BLaER1 (cell line): ENCODE data around the gene NID1.

Source experiments
- H3K27ac ChIP-seq: shearing (Covaris generic); formaldehyde crosslinking; 2 replicates; pipeline ENCODE4 v1.8.1; 2022
- H3K27me3 ChIP-seq: shearing (Covaris generic); formaldehyde crosslinking; 2 replicates; pipeline ENCODE4 v1.8.1; 2022
- H3K36me3 ChIP-seq: shearing (Covaris generic); formaldehyde crosslinking; 2 replicates; pipeline ENCODE4 v1.8.1; 2022
- H3K4me1 ChIP-seq: shearing (Covaris generic); formaldehyde crosslinking; 2 replicates; pipeline ENCODE4 v1.8.1; 2022
- H3K4me2 ChIP-seq: shearing (Covaris generic); formaldehyde crosslinking; 2 replicates; pipeline ENCODE4 v1.8.1; 2022
- H3K4me3 ChIP-seq: shearing (Covaris generic); formaldehyde crosslinking; 2 replicates; pipeline ENCODE4 v1.8.1; 2022
- H3K9ac ChIP-seq: shearing (Covaris generic); formaldehyde crosslinking; 2 replicates; pipeline ENCODE4 v1.8.1; 2022
- H3K9me3 ChIP-seq: shearing (Covaris generic); formaldehyde crosslinking; 2 replicates; pipeline ENCODE4 v1.8.1; 2022
- H4K20me1 ChIP-seq: shearing (Covaris generic); formaldehyde crosslinking; 2 replicates; pipeline ENCODE4 v1.8.1; 2022
- Cebpa-rat ChIP-seq: shearing (Covaris generic); IDR thresholded peaks from 2 replicates; pipeline ENCODE4 v1.8.1; 2022

NID1 gene

GRCh38 chr1:236064674-236065508 is at the start of gene NID1:
TSS of gene NID1 (minus strand) at chr1:236065090. CDS start at chr1:236065079, 11 bp downstream.
- no peaks in the 10 kb centered on the region for H4K20me1 ChIP-seq
- H3K4me3 ChIP-seq: no peak within 1 kb of the TSS
- no peak within 1 kb of the TSS for H3K27ac ChIP-seq
- no peak within 1 kb of the TSS for H3K4me2 ChIP-seq
- TF ChIP-seq Cebpa-rat: no peak
- no peaks in the 10 kb centered on the region for H3K36me3 ChIP-seq
- peaks cover 25% of the 10 kb centered on the region for H3K9me3 ChIP-seq
- H3K27me3 ChIP-seq: no peaks in the 10 kb centered on the region
- H3K4me1 ChIP-seq: peaks cover 11% of the 10 kb centered on the region
- H3K9ac ChIP-seq: no peak within 1 kb of the TSS

- H3K4me1 ChIP-seq: peaks cover 9% of the 10 kb centered on the region
- no peak overlapping the region for H3K27ac ChIP-seq
- no peaks in the 10 kb centered on the region for H3K27me3 ChIP-seq
- H3K9me3 ChIP-seq: no peaks in the 10 kb centered on the region
- H3K4me2 ChIP-seq: no peak overlapping the region
- H3K4me3 ChIP-seq: no peak overlapping the region
- H3K9ac ChIP-seq: no peak overlapping the region
- H3K36me3 ChIP-seq: no peaks in the 10 kb centered on the region
- no peaks in the 10 kb centered on the region for H4K20me1 ChIP-seq
- no peak for TF ChIP-seq Cebpa-rat
Measured at GRCh38 chr1:236114076-236114747, 49.3 kb upstream of the NID1 start.

GRCh38 chr1:236113324-236114032 is 48.6 kb upstream of the NID1 start:
- Histone ChIP-seq H3K4me1 (peaks cover 9% of the 10 kb centered on the region), H3K27ac (no peak overlapping the region)
- no peak for TF ChIP-seq Cebpa-rat

GRCh38 chr1:236112332-236112627 is 47.4 kb upstream of the NID1 start:
- Histone ChIP-seq H3K36me3 (no peaks in the 10 kb centered on the region), H4K20me1 (no peaks in the 10 kb centered on the region), H3K4me3 (no peak overlapping the region), H3K4me2 (peak overlapping the region; percentile 28), H3K27me3 (no peaks in the 10 kb centered on the region), H3K4me1 (peaks cover 9% of the 10 kb centered on the region), H3K27ac (no peak overlapping the region), H3K9me3 (no peaks in the 10 kb centered on the region), H3K9ac (no peak overlapping the region)
- no peak for TF ChIP-seq Cebpa-rat

More at GRCh38 chr1:236113324-236114032, 48.6 kb upstream of the NID1 start:
- Histone ChIP-seq H3K27me3 (no peaks in the 10 kb centered on the region), H3K9me3 (no peaks in the 10 kb centered on the region), H3K4me2 (no peak overlapping the region), H3K4me3 (no peak overlapping the region), H3K9ac (no peak overlapping the region), H3K36me3 (no peaks in the 10 kb centered on the region), H4K20me1 (no peaks in the 10 kb centered on the region)

- no peak for TF ChIP-seq Cebpa-rat
- Histone ChIP-seq H3K36me3 (no peaks in the 10 kb centered on the region), H3K9me3 (no peaks in the 10 kb centered on the region), H3K27me3 (no peaks in the 10 kb centered on the region), H3K9ac (no peak overlapping the region), H3K4me2 (peak overlapping the region; percentile 28), H3K4me3 (no peak overlapping the region), H4K20me1 (no peaks in the 10 kb centered on the region), H3K27ac (no peak overlapping the region), H3K4me1 (peaks cover 9% of the 10 kb centered on the region)
Measured at GRCh38 chr1:236111527-236112331, 46.8 kb upstream of the NID1 start.

GRCh38 chr1:236110137-236110536 is 45.2 kb upstream of the NID1 start:
- Histone ChIP-seq H3K4me3 (no peak overlapping the region), H3K9ac (no peak overlapping the region), H3K27me3 (no peaks in the 10 kb centered on the region), H3K4me2 (no peak overlapping the region), H4K20me1 (no peaks in the 10 kb centered on the region), H3K9me3 (no peaks in the 10 kb centered on the region), H3K36me3 (no peaks in the 10 kb centered on the region), H3K4me1 (peaks cover 9% of the 10 kb centered on the region), H3K27ac (no peak overlapping the region)
- no peak for TF ChIP-seq Cebpa-rat

GRCh38 chr1:236108027-236108648 is 43.2 kb upstream of the NID1 start:
- no peaks in the 10 kb centered on the region for H3K9me3 ChIP-seq
- peak; percentile 47; the same call in 1 of the 2 replicates for TF ChIP-seq Cebpa-rat
- H3K36me3 ChIP-seq: no peaks in the 10 kb centered on the region
- H3K4me1 ChIP-seq: peaks cover 9% of the 10 kb centered on the region
- no peaks in the 10 kb centered on the region for H3K27me3 ChIP-seq
- no peak overlapping the region for H3K4me3 ChIP-seq
- no peak overlapping the region for H3K27ac ChIP-seq
- H3K4me2 ChIP-seq: no peak overlapping the region
- no peak overlapping the region for H3K9ac ChIP-seq
- no peaks in the 10 kb centered on the region for H4K20me1 ChIP-seq

GRCh38 chr1:236107121-236107907 is 42.4 kb upstream of the NID1 start:
- H4K20me1 ChIP-seq: no peaks in the 10 kb centered on the region
- no peak overlapping the region for H3K9ac ChIP-seq
- TF ChIP-seq Cebpa-rat: no peak
- H3K9me3 ChIP-seq: no peaks in the 10 kb centered on the region
- H3K4me3 ChIP-seq: no peak overlapping the region
- H3K27me3 ChIP-seq: no peaks in the 10 kb centered on the region
- peaks cover 5% of the 10 kb centered on the region for H3K4me1 ChIP-seq
- no peaks in the 10 kb centered on the region for H3K36me3 ChIP-seq
- no peak overlapping the region for H3K4me2 ChIP-seq
- no peak overlapping the region for H3K27ac ChIP-seq
